Chondrocyte (in vitro differentiated cells): ENCODE results near the gene MRPL20. TPM values are rescaled to one million over a fixed set of nuclear protein-coding genes. Genes with fewer than 3 reads are reported as not detected.
A peak's percentile ranks its signal among the peaks of the same experiment; 100 is the strongest.

Source experiments
- DNase-seq: peaks from one replicate; pipeline ENCODE4 v3.0.0; 2021; ENCODE audit warnings: mixed read lengths, low spot score
- H3K27ac Mint-ChIP-seq: one replicate; pipeline ENCODE4 v1.8.0; 2021; ENCODE audit warnings: mild to moderate bottlenecking, moderate library complexity, mixed read lengths; ENCODE audit not compliant: unreplicated experiment
- H3K27me3 Mint-ChIP-seq: 2 replicates; pipeline ENCODE4 v1.8.0; 2021; ENCODE audit warnings: low read depth, mixed read lengths
- H3K36me3 Mint-ChIP-seq: 2 replicates; pipeline ENCODE4 v1.8.0; 2021; ENCODE audit warnings: low read depth, mixed read lengths
- H3K4me1 Mint-ChIP-seq: 2 replicates; pipeline ENCODE4 v1.8.0; 2021; ENCODE audit warnings: low read depth, mild to moderate bottlenecking, mixed read lengths
- H3K4me3 Mint-ChIP-seq: one replicate; pipeline ENCODE4 v1.8.0; 2021; ENCODE audit warnings: mild to moderate bottlenecking, moderate library complexity, mixed read lengths; ENCODE audit not compliant: unreplicated experiment
- H3K9me3 Mint-ChIP-seq: 2 replicates; pipeline ENCODE4 v1.8.0; 2021; ENCODE audit warnings: low read depth, mixed read lengths
- CTCF ChIP-seq: fragments of 200-600 bp; sonication (generic); IDR thresholded peaks from 2 replicates; pipeline ENCODE4 v1.5.0; 2021; ENCODE audit warnings: antibody characterized with exemption, mild to moderate bottlenecking, moderate library complexity
- total RNA-seq: library from RNA; stranded (reverse); gene quantifications from 3 replicates; pipeline ENCODE4 v1.2.1, GENCODE V29; 2021

Gene MRPL20
- total RNA-seq, 1 donor from 2014 or later, result 75.7 TPM

DNA sequence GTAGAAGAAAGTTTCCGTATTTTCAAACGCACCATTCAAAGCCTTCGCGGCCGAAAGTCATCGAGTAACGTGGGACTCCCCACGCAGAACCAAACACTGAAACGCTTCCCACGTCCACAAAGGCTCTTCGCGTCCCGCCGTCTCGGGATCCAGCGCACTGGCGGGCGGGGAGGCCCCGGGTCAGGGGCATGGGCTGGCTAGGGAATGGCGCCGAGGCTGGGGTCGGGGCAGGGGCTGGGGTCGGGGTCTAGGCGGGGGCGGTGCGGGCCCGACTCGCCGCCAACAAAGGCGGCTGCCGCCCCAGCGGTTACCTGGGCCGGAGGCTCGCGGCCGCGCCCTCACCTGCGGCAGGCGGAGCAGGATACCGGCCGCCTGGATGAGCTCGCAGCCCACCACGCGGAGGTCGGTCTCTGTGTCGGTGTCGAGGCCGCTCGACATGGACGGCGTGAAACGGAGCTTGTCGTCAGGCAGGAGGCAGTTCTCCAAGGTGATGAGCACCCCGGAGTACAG, 8.4 kb downstream of the MRPL20 start:
- Mint-ChIP-seq H3K27me3 (no peaks in the 10 kb centered on the region), H3K36me3 (peaks cover 30% of the 10 kb centered on the region)

DNA sequence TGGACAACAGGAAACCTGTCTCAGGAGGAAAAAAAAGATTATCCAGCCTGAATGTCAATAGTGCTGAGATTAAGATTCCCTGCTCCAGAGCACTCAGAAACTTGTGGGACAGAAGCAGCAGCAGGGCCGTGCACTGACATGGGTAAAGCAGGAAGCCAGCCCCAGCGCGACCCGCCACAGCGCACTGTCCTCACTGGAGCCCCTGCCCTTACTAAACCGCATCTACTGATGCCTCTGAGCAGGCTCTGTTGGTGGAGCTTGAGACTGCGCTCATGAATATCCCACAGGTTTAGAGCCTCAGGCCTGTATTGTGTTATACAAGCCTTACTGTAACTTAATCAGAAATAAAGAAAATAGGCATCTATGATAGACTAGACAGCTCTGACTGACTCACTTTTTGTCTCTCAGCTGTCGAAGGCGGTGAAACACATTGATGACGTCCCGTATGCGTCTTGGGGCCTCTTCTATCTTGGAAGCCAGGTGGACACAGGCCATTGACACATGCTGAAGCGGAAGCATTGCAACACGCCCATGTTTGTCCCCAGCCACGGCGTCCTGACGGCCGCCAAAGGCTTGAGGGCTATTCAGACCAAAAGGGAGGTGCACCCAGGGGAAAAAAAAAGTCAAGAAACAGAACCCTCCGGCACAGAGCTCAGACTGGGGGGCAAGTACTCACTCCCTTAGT, 9.1 kb downstream of the MRPL20 start:
- peaks cover 45% of the 10 kb centered on the region for H3K4me1 Mint-ChIP-seq
- DNase-seq, result no peak
- no peaks in the 10 kb centered on the region for H3K27me3 Mint-ChIP-seq
- no peak for TF ChIP-seq CTCF
- H3K4me3 Mint-ChIP-seq, result peak overlapping the region; percentile 88
- H3K9me3 Mint-ChIP-seq, result no peaks in the 10 kb centered on the region
- peaks cover 31% of the 10 kb centered on the region for H3K36me3 Mint-ChIP-seq
- H3K27ac Mint-ChIP-seq, result peak overlapping the region; percentile 83

More for the DNA sequence above, 8.4 kb downstream of the MRPL20 start:
- Mint-ChIP-seq H3K4me1 (peaks cover 45% of the 10 kb centered on the region), H3K4me3 (peak overlapping the region; percentile 88), H3K27ac (peak overlapping the region; percentile 83), H3K9me3 (no peaks in the 10 kb centered on the region)
- DNase-seq, result peak; percentile 75
- no peak for TF ChIP-seq CTCF

DNA sequence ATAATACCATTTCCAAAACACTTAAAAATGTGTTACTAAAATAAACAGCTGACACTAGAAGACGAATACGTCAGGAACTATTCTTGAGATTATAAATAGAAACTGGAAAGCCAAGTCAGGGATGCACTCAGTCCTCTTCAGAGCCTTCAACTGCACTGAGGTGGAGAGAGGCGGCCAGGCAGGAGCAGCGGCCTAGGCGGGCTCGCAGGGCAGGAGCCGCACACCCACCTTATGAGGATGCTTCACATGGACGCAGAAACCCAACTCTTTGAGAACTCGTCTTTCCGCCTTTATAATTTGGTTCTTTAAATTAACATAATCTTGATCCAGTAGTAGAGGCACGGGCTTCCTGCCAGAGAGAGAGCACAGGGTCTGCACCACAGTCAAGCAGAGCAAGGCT, 11.9 kb downstream of the MRPL20 start:
- peaks cover 44% of the 10 kb centered on the region for H3K36me3 Mint-ChIP-seq
- TF ChIP-seq CTCF, result no peak
- no peak for DNase-seq
- peaks cover 22% of the 10 kb centered on the region for H3K4me1 Mint-ChIP-seq
- H3K9me3 Mint-ChIP-seq, result no peaks in the 10 kb centered on the region
- no peaks in the 10 kb centered on the region for H3K27me3 Mint-ChIP-seq
- no peak overlapping the region for H3K27ac Mint-ChIP-seq
- no peak overlapping the region for H3K4me3 Mint-ChIP-seq

DNA sequence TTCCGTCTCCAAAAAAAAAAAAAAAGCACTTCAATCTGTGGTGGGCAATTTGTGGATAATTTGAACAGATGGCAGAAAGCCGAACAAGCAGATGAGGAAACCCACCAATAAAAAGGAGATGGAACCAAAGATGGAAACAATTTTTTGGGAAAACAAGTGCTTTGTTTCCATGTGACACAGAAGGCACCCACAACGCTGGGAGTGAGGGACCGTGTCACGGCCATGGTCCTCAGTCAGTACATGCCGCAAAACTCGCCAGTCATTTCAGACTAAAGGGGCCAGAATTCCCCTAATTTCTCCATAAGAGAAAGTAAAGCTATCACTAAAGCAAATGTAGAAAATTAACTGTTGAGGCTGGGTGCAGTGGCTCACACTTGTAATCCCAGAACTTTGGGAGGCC, 13.0 kb downstream of the MRPL20 start:
- DNase-seq, result no peak
- Mint-ChIP-seq H3K27ac (no peak overlapping the region), H3K4me3 (no peak overlapping the region), H3K36me3 (peaks cover 53% of the 10 kb centered on the region), H3K27me3 (no peaks in the 10 kb centered on the region), H3K9me3 (no peaks in the 10 kb centered on the region), H3K4me1 (peaks cover 18% of the 10 kb centered on the region)
- TF ChIP-seq CTCF, result no peak

DNA sequence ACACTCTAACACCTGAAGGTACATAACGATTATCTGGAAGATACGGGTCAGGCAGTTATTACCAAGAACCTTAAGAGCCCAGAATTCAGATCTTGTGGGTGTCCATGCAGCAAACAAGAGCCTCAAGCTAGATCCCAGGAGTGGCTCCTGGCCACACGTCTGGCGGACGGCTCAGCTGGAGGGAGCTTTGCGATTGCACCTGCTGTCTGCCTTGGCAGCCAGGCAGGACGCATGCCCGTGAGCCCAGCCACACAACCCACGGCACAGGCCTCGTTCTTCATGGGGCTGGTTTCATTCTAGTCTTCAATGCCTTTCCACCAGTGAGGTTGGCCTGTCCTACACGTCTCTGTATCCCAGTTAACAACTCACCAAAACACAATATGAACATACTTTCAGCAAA, 13.7 kb downstream of the MRPL20 start:
- no peaks in the 10 kb centered on the region for H3K27me3 Mint-ChIP-seq
- no peak overlapping the region for H3K4me3 Mint-ChIP-seq
- H3K36me3 Mint-ChIP-seq, result peaks cover 54% of the 10 kb centered on the region
- no peak overlapping the region for H3K27ac Mint-ChIP-seq
- H3K4me1 Mint-ChIP-seq, result peaks cover 18% of the 10 kb centered on the region
- no peaks in the 10 kb centered on the region for H3K9me3 Mint-ChIP-seq
- no peak for DNase-seq
- TF ChIP-seq CTCF, result no peak
